ENCODE results near the gene RPS6KB1.
"Not testable (repeated sequence)": the region's sequence is repeated elsewhere in the genome, so short reads cannot be mapped to it uniquely, and the experiment has no call there.

RPS6KB1 gene

GRCh38 chr17:59859444-59860025, 33.4 kb upstream of the RPS6KB1 start:
- 0 out of 2 replicates have a peak, but pooled peaks have one; percentile 17 for TF ChIP-seq CTCF (IDR thresholded peaks at IDR 0.05; ENCODE audit: borderline replicate concordance, insufficient read depth, low read depth, low read length)
- no peak overlapping the region for H3K4me3 ChIP-seq (ENCODE audit: low read depth, low read length)

GRCh38 chr17:59863616-59864015, 29.3 kb upstream of the RPS6KB1 start:
- H3K4me3 ChIP-seq (ENCODE audit: low read depth, low read length), result no peak overlapping the region
- no peak for TF ChIP-seq CTCF (IDR thresholded peaks at IDR 0.05; ENCODE audit: borderline replicate concordance, insufficient read depth, low read depth, low read length)

GRCh38 chr17:59869941-59870218, 23.0 kb upstream of the RPS6KB1 start:
- TF ChIP-seq CTCF (IDR thresholded peaks at IDR 0.05; ENCODE audit: borderline replicate concordance, insufficient read depth, low read depth, low read length), result no peak

GRCh38 chr17:59870482-59870881, 22.4 kb upstream of the RPS6KB1 start:
- no peak for TF ChIP-seq CTCF (IDR thresholded peaks at IDR 0.05; ENCODE audit: borderline replicate concordance, insufficient read depth, low read depth, low read length)
- no peak overlapping the region for H3K4me3 ChIP-seq (ENCODE audit: low read depth, low read length)

More at GRCh38 chr17:59869941-59870218, 23.0 kb upstream of the RPS6KB1 start:
- H3K4me3 ChIP-seq (ENCODE audit: low read depth, low read length), result no peak overlapping the region

- no peak overlapping the region for H3K4me3 ChIP-seq (ENCODE audit: low read depth, low read length)
- TF ChIP-seq CTCF (IDR thresholded peaks at IDR 0.05; ENCODE audit: borderline replicate concordance, insufficient read depth, low read depth, low read length), result no peak
Observed at GRCh38 chr17:59872351-59872750, 20.6 kb upstream of the RPS6KB1 start.

GRCh38 chr17:59873414-59873813, 19.5 kb upstream of the RPS6KB1 start:
- H3K4me3 ChIP-seq (ENCODE audit: low read depth, low read length), result not testable (repeated sequence)

- TF ChIP-seq CTCF (IDR thresholded peaks at IDR 0.05; ENCODE audit: borderline replicate concordance, insufficient read depth, low read depth, low read length), result no peak
Observed at GRCh38 chr17:59874376-59874775, 18.5 kb upstream of the RPS6KB1 start.

GRCh38 chr17:59876107-59876506, 16.8 kb upstream of the RPS6KB1 start:
- no peak for TF ChIP-seq CTCF (IDR thresholded peaks at IDR 0.05; ENCODE audit: borderline replicate concordance, insufficient read depth, low read depth, low read length)
- no peak overlapping the region for H3K4me3 ChIP-seq (ENCODE audit: low read depth, low read length)

More at GRCh38 chr17:59874376-59874775, 18.5 kb upstream of the RPS6KB1 start:
- no peak overlapping the region for H3K4me3 ChIP-seq (ENCODE audit: low read depth, low read length)
